ENCODE measurements around the gene RMRP.

The RMRP gene

GRCh38 chr9:35657546-35658136 is at the start of gene RMRP:
Gene RMRP (minus strand): TSS chr9:35658019.
- peak; percentile 98 to 99 for DNase-seq

GRCh38 chr9:35706951-35707350 is 49.1 kb upstream of the RMRP start:
- no peak for DNase-seq

- peak in 1 of 2 experiments; percentile 23 for DNase-seq
Observed at GRCh38 chr9:35705836-35706430, 48.1 kb upstream of the RMRP start.

- DNase-seq = no peak
Observed at GRCh38 chr9:35705372-35705771, 47.6 kb upstream of the RMRP start.

GRCh38 chr9:35703906-35704672 is 46.3 kb upstream of the RMRP start:
- DNase-seq = no peak

- no peak for DNase-seq
Observed at GRCh38 chr9:35702696-35703095, 44.9 kb upstream of the RMRP start.

GRCh38 chr9:35700942-35701341 is 43.1 kb upstream of the RMRP start:
- no peak for DNase-seq

- no peak for DNase-seq
Observed at GRCh38 chr9:35700031-35700430, 42.2 kb upstream of the RMRP start.

- DNase-seq = no peak
Observed at GRCh38 chr9:35698231-35698630, 40.4 kb upstream of the RMRP start.

- DNase-seq = no peak
Observed at GRCh38 chr9:35697486-35697885, 39.7 kb upstream of the RMRP start.

GRCh38 chr9:35696520-35697215 is 38.8 kb upstream of the RMRP start:
- DNase-seq = peak in 1 of 2 experiments; percentile 31

GRCh38 chr9:35695943-35696401 is 38.2 kb upstream of the RMRP start:
- DNase-seq = no peak

- no peak for DNase-seq
Observed at GRCh38 chr9:35691757-35692301, 34.0 kb upstream of the RMRP start.

GRCh38 chr9:35691334-35691650 is 33.5 kb upstream of the RMRP start:
- no peak for DNase-seq

GRCh38 chr9:35690614-35691333 is 33.0 kb upstream of the RMRP start:
- DNase-seq = peak in 1 of 2 experiments; percentile 40

- DNase-seq = no peak
Observed at GRCh38 chr9:35690294-35690613, 32.4 kb upstream of the RMRP start.

- no peak for DNase-seq
Observed at GRCh38 chr9:35689542-35690293, 31.9 kb upstream of the RMRP start, which contains the start of gene TPM2. Gene TPM2 (minus strand): TSS chr9:35689925. CDS start chr9:35689817, 108 bp downstream.

- no peak for DNase-seq
Observed at GRCh38 chr9:35688558-35689541, 31.0 kb upstream of the RMRP start.

GRCh38 chr9:35687972-35688557 is 30.2 kb upstream of the RMRP start:
- no peak for DNase-seq

GRCh38 chr9:35687306-35687705 is 29.5 kb upstream of the RMRP start:
- no peak for DNase-seq

Measured in NCI-H446 (cell line).